Thyroid gland (tissue), 4 donors: Measurements from ENCODE around the gene SMCHD1.

Experiments
- POLR2A ChIP-seq, 2 donors: fragments of 450-650 bp; IDR thresholded peaks; one replicate each; pipeline ENCODE4 v1.6.1; 2017; ENCODE audit warnings: antibody characterized with exemption in 2 of 2, mild to moderate bottlenecking in 2 of 2, moderate library complexity in 1 of 2
- TF ChIP-seq, protein P1 (sequence below), 6 experiments: fragments of 200-600 bp in 3 of 6; fragments of 450-650 bp in 3 of 6; sonication (generic) in 3 of 6; IDR thresholded peaks; one replicate each; pipeline ENCODE4 v1.5.1; 2016 to 2019; ENCODE audit warnings: antibody characterized with exemption in 6 of 6, mild to moderate bottlenecking in 2 of 6, inconsistent platforms in 1 of 6, moderate library complexity in 1 of 6

DNA sequence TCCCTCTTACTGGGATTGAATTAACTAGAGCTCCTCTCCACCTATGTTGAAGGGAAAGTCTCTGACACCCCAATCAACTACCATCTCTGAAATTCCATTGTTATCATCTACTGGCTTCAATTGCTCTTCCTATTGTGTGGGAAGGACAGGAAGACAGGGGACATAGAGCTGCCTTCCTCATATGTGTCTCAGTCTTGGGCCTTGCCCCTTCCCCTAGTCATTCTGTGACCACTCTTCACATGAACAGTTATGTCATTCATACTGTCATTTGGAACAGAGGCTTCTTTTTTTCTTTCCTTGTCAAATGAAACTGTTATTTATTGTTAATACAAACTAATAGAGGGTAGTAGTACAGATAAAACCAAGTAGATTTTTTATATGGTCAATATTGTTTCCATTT lies 121.7 kb downstream of the SMCHD1 start:
- TF ChIP-seq, protein P1, sequence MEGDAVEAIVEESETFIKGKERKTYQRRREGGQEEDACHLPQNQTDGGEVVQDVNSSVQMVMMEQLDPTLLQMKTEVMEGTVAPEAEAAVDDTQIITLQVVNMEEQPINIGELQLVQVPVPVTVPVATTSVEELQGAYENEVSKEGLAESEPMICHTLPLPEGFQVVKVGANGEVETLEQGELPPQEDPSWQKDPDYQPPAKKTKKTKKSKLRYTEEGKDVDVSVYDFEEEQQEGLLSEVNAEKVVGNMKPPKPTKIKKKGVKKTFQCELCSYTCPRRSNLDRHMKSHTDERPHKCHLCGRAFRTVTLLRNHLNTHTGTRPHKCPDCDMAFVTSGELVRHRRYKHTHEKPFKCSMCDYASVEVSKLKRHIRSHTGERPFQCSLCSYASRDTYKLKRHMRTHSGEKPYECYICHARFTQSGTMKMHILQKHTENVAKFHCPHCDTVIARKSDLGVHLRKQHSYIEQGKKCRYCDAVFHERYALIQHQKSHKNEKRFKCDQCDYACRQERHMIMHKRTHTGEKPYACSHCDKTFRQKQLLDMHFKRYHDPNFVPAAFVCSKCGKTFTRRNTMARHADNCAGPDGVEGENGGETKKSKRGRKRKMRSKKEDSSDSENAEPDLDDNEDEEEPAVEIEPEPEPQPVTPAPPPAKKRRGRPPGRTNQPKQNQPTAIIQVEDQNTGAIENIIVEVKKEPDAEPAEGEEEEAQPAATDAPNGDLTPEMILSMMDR (IDR thresholded peaks at IDR 0.05) = no peak
- no peak for TF ChIP-seq POLR2A (IDR thresholded peaks at IDR 0.05)
